Activated CD8-positive, alpha-beta memory T cell treated with anti-CD3 and anti-CD28 coated beads for 36 hours (primary cell): Measurements from ENCODE around the gene NFKBIZ. TPM values are rescaled to one million over a fixed set of nuclear protein-coding genes. Genes with fewer than 3 reads are reported as not detected.
"Not testable (repeated sequence)": the region's sequence is repeated elsewhere in the genome, so short reads cannot be mapped to it uniquely, and the experiment has no call there.

ENCODE experiments used
- CTCF ChIA-PET: fragments of 350-600 bp; sonication (Branson Sonifier 250); formaldehyde crosslinking; loops from one replicate; lab custom pipeline; 2021; ENCODE audit warnings: antibody characterized with exemption; lab: Charles Lee
- POLR2A ChIA-PET: fragments of 350-600 bp; sonication (Branson Sonifier 250); formaldehyde crosslinking; loops from one replicate; lab custom pipeline; 2021; ENCODE audit warnings: antibody characterized with exemption; lab: Charles Lee
- total RNA-seq, 2 experiments: library from RNA; stranded (reverse); gene quantifications; one replicate each; pipeline ENCODE4 v1.2.3, GENCODE V29; 2021

NFKBIZ gene
- total RNA-seq, 2 experiments from 2014 or later, result 34.0 to 36.6 TPM

- CTCF ChIA-PET, result no interaction called here
- POLR2A ChIA-PET, result no interaction called here
Observed at GRCh38 chr3:101859882-101860448, 10.7 kb downstream of the NFKBIZ start.

- POLR2A ChIA-PET, result interaction anchor here (0.5 to 1.3 kb wide), 6 partner anchors 11 to 213 kb away, joined by 3 to 6 read pairs (median 4); partner anchors contain the start of gene NFKBIZ
- CTCF ChIA-PET, result interaction anchor here (0.5 kb wide), 1 partner anchor 1436 kb away, joined by 3 read pairs; no protein-coding TSS in a partner anchor
Observed at GRCh38 chr3:101861212-101861788, 12.0 kb downstream of the NFKBIZ start.

DNA sequence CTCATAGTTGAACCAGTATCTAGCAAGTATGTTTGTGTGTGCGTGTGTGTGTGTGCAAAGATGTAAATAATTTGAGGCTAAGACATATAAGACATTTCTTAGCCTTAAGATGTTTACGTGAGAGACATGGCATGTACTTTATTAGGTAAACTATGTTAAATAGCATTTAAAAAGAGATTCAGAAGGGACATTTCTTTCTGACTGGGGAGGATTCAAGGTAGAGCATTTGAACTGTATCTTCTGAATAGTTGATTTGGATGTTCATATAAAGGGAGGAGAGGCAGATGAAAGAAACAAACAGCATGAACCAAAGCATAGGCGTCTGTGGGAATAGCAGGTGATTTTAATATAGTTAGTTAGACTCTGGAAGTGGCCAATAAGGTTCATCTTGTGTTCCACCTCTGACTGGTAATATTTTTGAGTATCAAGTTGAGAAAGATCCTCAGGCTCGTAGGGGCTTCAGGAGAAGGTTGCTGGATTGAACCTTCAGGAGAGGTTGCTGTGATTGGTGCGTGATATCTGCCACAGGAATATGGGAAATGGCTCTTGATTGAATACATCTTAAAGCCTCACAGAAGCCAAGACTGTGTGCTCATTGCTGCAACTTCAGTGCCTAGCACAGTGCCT is 12.6 kb downstream of the NFKBIZ start:
- ChIA-PET POLR2A (interaction anchor here (0.5 to 1.3 kb wide), 5 partner anchors 12 to 213 kb away, joined by 3 to 6 read pairs (median 4); partner anchors contain the start of gene NFKBIZ), CTCF (interaction anchor here (0.5 kb wide), 1 partner anchor 1437 kb away, joined by 3 read pairs; no protein-coding TSS in a partner anchor)

GRCh38 chr3:101862416-101863165 is 13.3 kb downstream of the NFKBIZ start:
- POLR2A ChIA-PET, result no interaction called here
- CTCF ChIA-PET, result no interaction called here

DNA sequence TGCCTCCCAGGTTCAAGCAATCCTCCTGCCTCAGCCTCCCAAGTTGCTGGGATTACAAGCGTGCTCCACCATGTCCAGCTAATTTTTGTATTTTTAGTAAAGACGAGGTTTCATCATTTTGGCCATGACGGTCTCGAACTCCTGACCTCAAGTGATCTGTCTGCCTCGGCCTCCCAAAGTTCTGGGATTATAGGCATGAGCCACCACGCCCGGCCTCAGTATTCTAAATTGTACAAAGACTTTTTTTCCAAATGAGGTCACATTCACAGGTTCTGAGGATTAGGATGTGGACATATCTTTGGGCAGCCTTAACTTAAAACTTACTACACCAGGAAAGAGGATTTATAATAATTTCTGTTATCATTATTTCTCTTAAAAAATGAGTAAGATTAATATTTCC is 15.6 kb downstream of the NFKBIZ start:
- CTCF ChIA-PET, POLR2A ChIA-PET: not testable (repeated sequence)

DNA sequence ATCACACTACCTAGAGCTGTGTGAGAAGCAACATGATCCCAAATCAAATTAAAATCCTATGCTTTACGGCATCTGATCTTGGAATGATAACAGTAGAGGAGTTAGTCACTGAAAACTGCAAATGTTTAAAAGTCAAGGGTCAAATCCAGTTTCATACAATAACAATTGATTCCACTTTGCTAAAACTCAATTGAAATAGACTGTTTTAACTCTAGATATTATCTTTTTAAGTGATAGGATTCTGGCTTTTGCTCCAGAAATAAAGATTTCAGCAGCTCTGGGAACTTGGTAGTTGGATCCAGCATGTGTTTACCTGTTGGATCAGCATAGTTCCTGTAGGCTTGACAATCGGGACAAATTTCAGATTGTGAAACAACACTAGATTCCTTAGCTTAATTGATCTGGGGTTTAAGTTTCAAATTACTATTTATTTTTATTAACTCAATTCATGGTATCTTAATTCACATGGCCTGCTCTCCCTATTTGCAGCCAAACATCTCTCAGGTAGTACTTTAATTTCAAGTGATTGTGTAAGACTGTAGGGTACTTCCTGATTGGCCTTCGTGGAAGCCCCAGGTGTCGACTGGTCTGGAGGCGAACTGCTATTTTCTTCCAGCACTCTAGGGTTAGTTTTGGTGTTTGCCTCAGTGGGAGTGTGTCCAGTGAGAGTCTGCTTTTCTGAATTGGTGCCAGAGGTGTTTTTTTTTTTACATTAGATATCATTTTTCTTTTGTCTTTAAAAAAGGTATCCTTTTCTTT is 16.6 kb downstream of the NFKBIZ start:
- ChIA-PET CTCF (no interaction called here), POLR2A (no interaction called here)

DNA sequence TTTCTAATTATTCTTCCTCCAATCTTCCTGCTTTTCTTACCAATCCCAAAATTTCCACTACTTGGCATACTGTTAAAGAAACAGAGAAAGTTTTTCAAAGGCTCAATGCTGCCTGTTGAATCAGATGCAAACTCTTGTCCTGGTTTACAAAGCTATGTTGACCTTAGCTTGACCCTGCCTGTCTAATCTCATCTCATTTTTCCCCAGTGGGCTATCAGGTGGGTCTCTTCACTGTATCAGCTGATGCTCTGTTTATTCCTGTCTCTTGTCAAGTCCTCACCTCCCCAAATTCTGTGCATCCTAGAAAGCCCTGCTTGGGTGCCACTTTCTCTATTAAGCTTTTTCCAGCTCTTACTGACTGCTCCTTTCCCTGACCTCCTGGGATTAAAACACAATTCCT is 18.2 kb downstream of the NFKBIZ start:
- CTCF ChIA-PET, result no interaction called here
- POLR2A ChIA-PET, result no interaction called here

GRCh38 chr3:101867996-101868395 is 18.7 kb downstream of the NFKBIZ start:
- POLR2A ChIA-PET, result no interaction called here
- CTCF ChIA-PET, result no interaction called here

GRCh38 chr3:101868534-101869464 is 19.5 kb downstream of the NFKBIZ start:
- ChIA-PET CTCF (no interaction called here), POLR2A (no interaction called here)

GRCh38 chr3:101870138-101870537 is 20.8 kb downstream of the NFKBIZ start:
- POLR2A ChIA-PET, result no interaction called here
- CTCF ChIA-PET, result no interaction called here

- ChIA-PET CTCF (no interaction called here), POLR2A (no interaction called here)
Observed at GRCh38 chr3:101873619-101874018, 24.3 kb downstream of the NFKBIZ start.

GRCh38 chr3:101876142-101876541 is 26.8 kb downstream of the NFKBIZ start:
- POLR2A ChIA-PET, result no interaction called here
- CTCF ChIA-PET, result no interaction called here

GRCh38 chr3:101878589-101878988 is 29.3 kb downstream of the NFKBIZ start:
- CTCF ChIA-PET, result no interaction called here

GRCh38 chr3:101879102-101879501 is 29.8 kb downstream of the NFKBIZ start:
- CTCF ChIA-PET, result no interaction called here
- POLR2A ChIA-PET, result no interaction called here

More at GRCh38 chr3:101878589-101878988, 29.3 kb downstream of the NFKBIZ start:
- POLR2A ChIA-PET, result no interaction called here

DNA sequence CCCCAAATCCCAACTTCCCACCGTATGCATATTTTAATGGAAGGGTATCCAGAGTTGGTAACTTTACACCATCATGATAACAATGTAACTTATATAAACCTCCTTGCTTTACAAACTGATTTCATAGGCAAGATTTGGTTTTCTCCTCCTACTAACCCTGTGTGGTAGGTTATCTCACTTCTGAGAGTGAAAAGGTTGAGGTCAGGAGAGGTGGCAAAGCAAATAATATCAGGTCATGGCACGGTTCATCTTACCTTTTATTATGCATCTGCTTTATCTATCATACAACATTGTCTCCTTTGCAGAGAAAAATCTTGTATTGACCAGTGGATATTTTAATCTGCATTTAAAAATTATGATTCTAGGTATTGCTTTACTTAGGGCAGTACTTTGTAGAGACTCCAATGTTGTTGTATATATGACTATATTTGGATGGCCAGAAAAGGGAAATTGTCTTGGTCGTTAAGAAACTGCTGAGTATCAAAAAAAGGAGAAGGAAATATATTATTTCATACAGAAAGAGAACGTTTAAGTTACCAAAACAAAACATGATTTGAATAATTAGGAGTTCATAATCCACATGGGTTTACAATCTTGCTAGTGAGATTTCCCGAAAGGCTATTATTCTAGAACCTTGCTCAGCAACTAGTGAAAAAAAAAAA is 30.4 kb downstream of the NFKBIZ start:
- POLR2A ChIA-PET, result no interaction called here

DNA sequence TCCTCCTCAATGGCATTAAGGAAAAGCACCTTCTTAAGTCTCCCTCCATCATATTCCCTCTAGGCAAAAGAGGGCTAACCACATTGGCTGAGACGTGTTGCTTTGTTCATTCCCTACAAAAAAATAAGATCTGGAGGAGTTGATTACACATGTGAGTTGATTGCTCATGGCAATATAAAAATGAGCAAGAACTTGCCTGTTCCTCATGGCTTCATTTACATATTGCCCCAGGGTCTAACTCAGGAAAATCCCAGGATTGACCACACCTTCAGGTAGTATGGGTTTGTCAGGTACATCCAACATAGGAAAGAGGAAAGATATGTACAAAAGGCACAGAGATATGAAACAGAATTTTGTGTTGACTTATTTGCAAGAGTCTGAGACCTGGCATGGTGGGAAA is 35.5 kb downstream of the NFKBIZ start:
- ChIA-PET CTCF (no interaction called here), POLR2A (no interaction called here)

More for the DNA sequence above, 30.4 kb downstream of the NFKBIZ start:
- CTCF ChIA-PET, result no interaction called here

- CTCF ChIA-PET, POLR2A ChIA-PET: not testable (repeated sequence)
Observed at GRCh38 chr3:101885584-101885983, 36.3 kb downstream of the NFKBIZ start.

DNA sequence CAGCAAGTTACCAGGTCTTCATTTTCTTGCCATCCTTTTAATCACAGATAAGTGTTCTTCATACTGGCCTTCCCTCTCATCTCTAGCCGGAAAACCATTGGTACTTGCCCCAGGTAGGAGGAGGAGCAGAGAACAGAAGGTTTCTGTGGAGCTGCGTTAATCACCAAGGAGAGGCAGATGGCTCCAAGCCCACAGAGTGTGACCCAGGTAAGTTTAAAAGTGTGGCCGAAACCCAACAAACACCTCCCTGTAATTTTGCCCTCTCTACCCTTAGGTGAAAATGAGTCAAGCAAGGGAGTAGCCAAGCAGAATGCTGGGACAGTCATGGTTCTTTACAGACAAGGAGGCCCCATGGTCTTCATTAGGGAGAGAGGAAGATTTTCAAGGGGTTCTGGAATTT is 37.3 kb downstream of the NFKBIZ start:
- CTCF ChIA-PET, result no interaction called here
- POLR2A ChIA-PET, result no interaction called here
